K562 (cell line): ENCODE results near the gene FLT1. TPM values are rescaled to one million over a fixed set of nuclear protein-coding genes. Genes with fewer than 3 reads are reported as not detected.

Experiments used
- ATAC-seq: fragments of 200-7000 bp; cut with Tn5 transposase; 3 replicates; pipeline ENCODE4 v1.9.1; 2020; ENCODE audit warnings: moderate library complexity
- BruUV-seq: library from RNA; stranded (reverse); fragments of 400-500 nt; replicated peaks from 2 replicates; lab custom pipeline; 2021; lab: Mats Ljungman, UMichigan
- CTCF ChIA-PET: fragments of 300-600 bp; formaldehyde crosslinking; extraction: SDS; loops from one replicate; lab custom pipeline; 2021; ENCODE audit warnings: low intra/inter-chr PET ratio; lab: Yijun Ruan, JAX
- POLR2A ChIA-PET: fragments of 300-600, 350-650 bp; sonication (Branson Sonifier 250); formaldehyde crosslinking; extraction: SDS; loops from one replicate; lab custom pipeline; 2021; ENCODE audit warnings: antibody characterized with exemption, inconsistent platforms; lab: Yijun Ruan, JAX
- DNase-seq, 4 experiments: peaks; one replicate each; pipeline versions ENCODE4 v3.0.0 to v3.0.0-alpha.2; 2011 to 2018; ENCODE audit warnings: low spot score in 3 of 4, mixed read lengths in 3 of 4; ENCODE audit errors: extremely low read depth in 1 of 4
- FAIRE-seq: peaks from 2 replicates; lab custom pipeline; 2011; peaks lifted over from hg19 to GRCh38; lab: Jason Lieb, UNC
- H2AFZ ChIP-seq: 2 replicates; pipeline ENCODE4 v1.6.0; 2011; ENCODE audit warnings: low read depth, low read length, control low read depth, inconsistent platforms
- H3K27ac ChIP-seq: fragments of 200-600 bp; 3 replicates; pipeline ENCODE4 v1.8.0; 2011; ENCODE audit warnings: low read depth, mild to moderate bottlenecking, control low read depth, inconsistent platforms, low read length, moderate library complexity, mixed read lengths; ENCODE audit errors: extremely low read depth
- H3K27me3 ChIP-seq, 2 experiments: fragments of 300-600 bp in 1 of 2; 2 replicates in 1 of 2; 3 replicates in 1 of 2; pipeline versions ENCODE4 v1.6.0 to v1.8.0; 2011; ENCODE audit warnings: inconsistent platforms in 2 of 2, low read length in 2 of 2, mild to moderate bottlenecking in 1 of 2, mixed read lengths in 1 of 2, moderate library complexity in 1 of 2; ENCODE audit not compliant: control insufficient read depth in 2 of 2, insufficient read depth in 2 of 2
- H3K36me3 ChIP-seq: fragments of 300-600 bp; 3 replicates; pipeline ENCODE4 v1.8.0; 2011; ENCODE audit warnings: mild to moderate bottlenecking, low read length, inconsistent platforms; ENCODE audit not compliant: control insufficient read depth, insufficient read depth
- H3K4me1 ChIP-seq, 2 experiments: fragments of 200-600 bp in 1 of 2; replicated peaks in 1 of 2; 2 replicates in 1 of 2; 3 replicates in 1 of 2; pipeline versions ENCODE4 v1.5.1 to v1.8.0; 2011; ENCODE audit warnings: inconsistent platforms in 2 of 2, low read length in 2 of 2, mild to moderate bottlenecking in 1 of 2, mixed read lengths in 1 of 2, moderate library complexity in 1 of 2; ENCODE audit not compliant: control insufficient read depth in 2 of 2, insufficient read depth in 2 of 2
- H3K4me2 ChIP-seq: 2 replicates; pipeline ENCODE4 v1.6.1; 2011; ENCODE audit warnings: low read length, control low read depth, inconsistent platforms, mixed read lengths; ENCODE audit not compliant: insufficient read depth
- H3K4me3 ChIP-seq: fragments of 200-600 bp; sonication (generic), shearing (Covaris generic); 2 replicates; pipeline ENCODE4 v1.5.1; 2016; ENCODE audit warnings: control low read depth, inconsistent platforms
- H3K79me2 ChIP-seq: fragments of 200-600 bp; 3 replicates; pipeline ENCODE4 v1.8.0; 2011; ENCODE audit warnings: low read length, inconsistent platforms; ENCODE audit not compliant: control insufficient read depth, insufficient read depth
- H3K9ac ChIP-seq, 2 experiments: 2 replicates each; pipeline versions ENCODE4 v1.6.0 to v1.6.1; 2011; ENCODE audit warnings: low read depth in 2 of 2, low read length in 2 of 2, control low read depth in 1 of 2, inconsistent platforms in 1 of 2, mild to moderate bottlenecking in 1 of 2, mixed read lengths in 1 of 2; ENCODE audit not compliant: insufficient read depth in 1 of 2
- H3K9me1 ChIP-seq: one replicate; pipeline ENCODE4 v1.6.0; 2011; ENCODE audit warnings: inconsistent platforms, mild to moderate bottlenecking, low read length, moderate library complexity; ENCODE audit not compliant: control insufficient read depth, insufficient read depth
- H3K9me3 ChIP-seq: replicated peaks from 2 replicates; pipeline ENCODE4 v1.5.1; 2011; ENCODE audit warnings: low read depth, low read length, inconsistent platforms; ENCODE audit not compliant: control insufficient read depth, insufficient read depth
- H4K20me1 ChIP-seq: replicated peaks from 2 replicates; pipeline ENCODE4 v1.6.1; 2011; ENCODE audit warnings: low read length, inconsistent platforms, mixed read lengths; ENCODE audit not compliant: control insufficient read depth, insufficient read depth
- CSDE1 ChIP-seq, 2 experiments: fragments of 450-650 bp; IDR thresholded peaks; 2 replicates each; pipeline ENCODE4 v1.6.1; 2016; ENCODE audit warnings: mild to moderate bottlenecking in 1 of 2
- KLF6 ChIP-seq: fragments of 250-450 bp; sonication (Bioruptor Pico); IDR thresholded peaks from 2 replicates; pipeline ENCODE4 v1.4.0; 2020; ENCODE audit warnings: mild to moderate bottlenecking, moderate library complexity, borderline replicate concordance
- MLX ChIP-seq, 2 experiments: fragments of 450-650 bp in 1 of 2; sonication (generic) in 1 of 2; formaldehyde crosslinking; conservative IDR thresholded peaks; 2 replicates each; pipeline versions ENCODE4 v1.4.0 to v1.8.1; 2020 to 2022; ENCODE audit warnings: mild to moderate bottlenecking in 1 of 2, missing genetic modification reagents in 1 of 2
- NCOA6 ChIP-seq: fragments of 450-650 bp; IDR thresholded peaks from 2 replicates; pipeline ENCODE4 v1.6.1; 2017; ENCODE audit warnings: mild to moderate bottlenecking
- NFIC ChIP-seq: fragments of 450-650 bp; IDR thresholded peaks from 2 replicates; pipeline ENCODE4 v1.6.1; 2017; ENCODE audit warnings: mild to moderate bottlenecking, inconsistent platforms
- TAL1 ChIP-seq: fragments of 450-650 bp; IDR thresholded peaks from 2 replicates; pipeline ENCODE4 v1.6.1; 2016; ENCODE audit warnings: mild to moderate bottlenecking
- TCF7L2 ChIP-seq: fragments of 150-350 bp; IDR thresholded peaks from 2 replicates; pipeline ENCODE4 v1.6.1; 2016; ENCODE audit warnings: low read depth, mild to moderate bottlenecking, low read length, moderate library complexity
- ZNF143 ChIP-seq: sonication (generic); formaldehyde crosslinking; IDR thresholded peaks from 2 replicates; pipeline ENCODE4 v1.9.0; 2022; ENCODE audit warnings: mild to moderate bottlenecking, missing genetic modification reagents
- ZNF280B ChIP-seq: fragments of 250-450 bp; sonication (Bioruptor Pico); IDR thresholded peaks from 2 replicates; pipeline ENCODE4 v1.5.1; 2021; ENCODE audit warnings: mild to moderate bottlenecking
- ZNF586 ChIP-seq: fragments of 450-650 bp; formaldehyde crosslinking; conservative IDR thresholded peaks from 2 replicates; pipeline ENCODE4 v1.4.0; 2020; ENCODE audit warnings: mild to moderate bottlenecking, moderate library complexity
- ZNF764 ChIP-seq: fragments of 250-450 bp; sonication (Bioruptor Pico); IDR thresholded peaks from 2 replicates; pipeline ENCODE4 v1.4.0; 2020; ENCODE audit warnings: low read depth, mild to moderate bottlenecking, moderate library complexity
- WGBS: fragments of 100-300 bp; shearing (Covaris generic); methylation state at CpG from one replicate; pipeline ENCODE4 v1.1.6; 2016; ENCODE audit warnings: low coverage, mixed read lengths; ENCODE audit not compliant: insufficient coverage; ENCODE audit errors: missing lambda C conversion rate; 5-methylcytosine and 5-hydroxymethylcytosine counted together
- in situ Hi-C: fragments of 300-500 bp; cut with MboI; formaldehyde crosslinking; loops from 4 replicates; pipeline ENCODE4 v1.15.0; 2018; ENCODE audit warnings: inconsistent platforms, mixed read lengths
- intact Hi-C: fragments of 100-400 bp; cut with micrococcal nuclease; formaldehyde crosslinking; loops from 2 replicates; pipeline ENCODE4 v1.14.2; 2022
- polyA plus RNA-seq, 8 experiments: library from polyadenylated mRNA; depleted of rRNA in 4 of 8; stranded (reverse) in 5 of 8; unstranded in 3 of 8; fragments of >200 nt; fragmentation: Nextera tagmentation in 2 of 8; fragmentation: Illumina TruSeq in 1 of 8; extraction: Ambion mirVana in 2 of 8; extraction: Trizol in 1 of 8; gene quantifications; 2 replicates each; pipeline versions ENCODE4 v1.2.1 to v1.2.3, GENCODE V29; 2011 to 2014; ENCODE audit warnings: inconsistent platforms in 1 of 8, missing spikeins in 1 of 8
- total RNA-seq, 7 experiments: library from RNA; depleted of rRNA in 6 of 7; stranded (reverse); fragments of >200 nt in 6 of 7; fragmentation: Illumina TruSeq in 2 of 7; extraction: Trizol in 2 of 7; gene quantifications; 2 replicates each; pipeline versions ENCODE4 v1.2.1 to v1.2.3, GENCODE V29; 2011 to 2021; ENCODE audit warnings: low replicate concordance in 1 of 7
- TF ChIP-seq, protein P1 (sequence below): fragments of 450-650 bp; IDR thresholded peaks from 2 replicates; pipeline ENCODE4 v1.6.1; 2016
- TF ChIP-seq, protein P2 (sequence below): fragments of 250-450 bp; sonication (Bioruptor Pico); IDR thresholded peaks from 2 replicates; pipeline ENCODE4 v1.8.0; 2022; ENCODE audit warnings: inconsistent platforms, mild to moderate bottlenecking, moderate library complexity, borderline replicate concordance
- TF ChIP-seq, protein P3 (sequence below): sonication (generic); formaldehyde crosslinking; IDR thresholded peaks from 2 replicates; pipeline ENCODE4 v1.8.1; 2023; ENCODE audit warnings: mild to moderate bottlenecking, missing genetic modification reagents

Gene FLT1
- total and polyA plus RNA-seq, 9 of the 15 experiments (the other 6 are each of a cell fraction or from before 2014, with no cell fraction given) = 0.01 to 2.0 (median 0.22) TPM

DNA sequence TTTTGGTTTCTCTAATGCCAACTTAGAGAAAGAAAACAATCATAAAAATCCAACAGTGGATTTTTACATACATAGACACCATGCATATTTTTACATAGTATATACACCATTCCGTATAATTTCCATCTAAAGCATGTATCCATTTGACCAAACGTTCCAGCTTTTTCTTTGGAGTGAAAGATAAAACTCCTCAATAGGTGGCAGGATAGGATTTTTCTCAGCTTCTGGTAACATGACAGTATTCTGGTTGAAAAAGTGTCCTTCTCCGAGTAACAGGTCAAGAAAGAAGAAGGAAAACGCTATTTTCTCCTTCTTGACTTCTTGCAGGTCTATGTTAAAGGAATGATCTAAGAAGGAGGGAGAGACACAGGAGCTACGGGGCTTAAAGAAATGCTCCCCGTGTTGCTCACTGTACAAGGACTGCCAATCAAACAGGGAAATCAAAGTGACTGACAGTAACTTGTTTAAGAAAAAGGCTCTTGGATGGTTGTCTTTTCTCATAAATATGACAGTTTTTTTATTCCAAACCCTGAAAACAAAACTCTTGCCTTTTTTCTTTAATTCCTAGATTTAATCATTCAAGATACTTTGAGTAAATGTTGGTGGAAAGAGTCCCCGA lies 11.5 kb downstream of the FLT1 start (continued):
- TF ChIP-seq, protein P1, sequence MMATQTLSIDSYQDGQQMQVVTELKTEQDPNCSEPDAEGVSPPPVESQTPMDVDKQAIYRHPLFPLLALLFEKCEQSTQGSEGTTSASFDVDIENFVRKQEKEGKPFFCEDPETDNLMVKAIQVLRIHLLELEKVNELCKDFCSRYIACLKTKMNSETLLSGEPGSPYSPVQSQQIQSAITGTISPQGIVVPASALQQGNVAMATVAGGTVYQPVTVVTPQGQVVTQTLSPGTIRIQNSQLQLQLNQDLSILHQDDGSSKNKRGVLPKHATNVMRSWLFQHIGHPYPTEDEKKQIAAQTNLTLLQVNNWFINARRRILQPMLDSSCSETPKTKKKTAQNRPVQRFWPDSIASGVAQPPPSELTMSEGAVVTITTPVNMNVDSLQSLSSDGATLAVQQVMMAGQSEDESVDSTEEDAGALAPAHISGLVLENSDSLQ = peak; percentile 79
- TF ChIP-seq, protein P2, sequence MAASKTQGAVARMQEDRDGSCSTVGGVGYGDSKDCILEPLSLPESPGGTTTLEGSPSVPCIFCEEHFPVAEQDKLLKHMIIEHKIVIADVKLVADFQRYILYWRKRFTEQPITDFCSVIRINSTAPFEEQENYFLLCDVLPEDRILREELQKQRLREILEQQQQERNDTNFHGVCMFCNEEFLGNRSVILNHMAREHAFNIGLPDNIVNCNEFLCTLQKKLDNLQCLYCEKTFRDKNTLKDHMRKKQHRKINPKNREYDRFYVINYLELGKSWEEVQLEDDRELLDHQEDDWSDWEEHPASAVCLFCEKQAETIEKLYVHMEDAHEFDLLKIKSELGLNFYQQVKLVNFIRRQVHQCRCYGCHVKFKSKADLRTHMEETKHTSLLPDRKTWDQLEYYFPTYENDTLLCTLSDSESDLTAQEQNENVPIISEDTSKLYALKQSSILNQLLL (CRISPR knock-in tag) = no peak
- TF ChIP-seq, all 486 proteins: peak for 3

DNA sequence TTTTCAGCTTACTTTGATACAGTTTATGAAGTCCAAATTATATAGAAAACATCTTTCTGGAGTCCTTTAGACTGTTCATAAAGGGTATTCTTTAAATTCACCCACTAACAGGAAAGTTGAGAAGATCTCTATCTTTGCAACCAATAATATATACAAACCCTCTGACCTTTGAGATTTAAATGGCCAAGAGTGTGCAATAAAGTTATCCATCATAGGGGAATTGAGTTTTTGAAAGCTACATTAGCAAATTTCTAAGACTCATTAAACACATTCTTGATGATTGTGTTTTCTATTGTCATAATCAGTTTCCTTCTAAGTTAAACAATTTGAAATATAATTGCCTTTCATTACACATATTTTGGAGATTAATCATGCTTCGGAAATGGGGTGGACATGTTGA lies 15.9 kb downstream of the FLT1 start:
- H3K27me3 ChIP-seq = no peaks in the 10 kb centered on the region
- no peak overlapping the region for H3K4me2 ChIP-seq
- 50% methylated on average over 1 of the region's 1 CpG for WGBS
- H3K9ac ChIP-seq = no peak overlapping the region
- FAIRE-seq (no peak), ATAC-seq (no peak), DNase-seq (no peak)
- ChIA-PET CTCF (no interaction called here), POLR2A (no interaction called here)
- H3K9me1 ChIP-seq = no peaks in the 10 kb centered on the region
- in situ Hi-C loops (no loop called here), intact Hi-C loops (no loop called here)
- H3K27ac ChIP-seq = no peak overlapping the region
- no peaks in the 10 kb centered on the region for H3K9me3 ChIP-seq
- no peak overlapping the region for H2AFZ ChIP-seq
- no peaks in the 10 kb centered on the region for H3K36me3 ChIP-seq
- H4K20me1 ChIP-seq = no peaks in the 10 kb centered on the region
- H3K79me2 ChIP-seq = no peaks in the 10 kb centered on the region
- BruUV-seq = no TSS peak
- peaks cover 0 to 20% of the 10 kb centered on the region in 2 experiments; a peak in 3 of 5 replicates for H3K4me1 ChIP-seq
- H3K4me3 ChIP-seq = no peak overlapping the region
- no peak for TF ChIP-seq MLX (CRISPR knock-in tag; conservative IDR thresholded peaks at IDR 0.05)
- no peak for TF ChIP-seq ZNF280B (CRISPR knock-in tag)
- no peak for TF ChIP-seq KLF6 (CRISPR knock-in tag)
- TF ChIP-seq ZNF143 (CRISPR knock-in tag) = no peak
- TF ChIP-seq, protein P3, sequence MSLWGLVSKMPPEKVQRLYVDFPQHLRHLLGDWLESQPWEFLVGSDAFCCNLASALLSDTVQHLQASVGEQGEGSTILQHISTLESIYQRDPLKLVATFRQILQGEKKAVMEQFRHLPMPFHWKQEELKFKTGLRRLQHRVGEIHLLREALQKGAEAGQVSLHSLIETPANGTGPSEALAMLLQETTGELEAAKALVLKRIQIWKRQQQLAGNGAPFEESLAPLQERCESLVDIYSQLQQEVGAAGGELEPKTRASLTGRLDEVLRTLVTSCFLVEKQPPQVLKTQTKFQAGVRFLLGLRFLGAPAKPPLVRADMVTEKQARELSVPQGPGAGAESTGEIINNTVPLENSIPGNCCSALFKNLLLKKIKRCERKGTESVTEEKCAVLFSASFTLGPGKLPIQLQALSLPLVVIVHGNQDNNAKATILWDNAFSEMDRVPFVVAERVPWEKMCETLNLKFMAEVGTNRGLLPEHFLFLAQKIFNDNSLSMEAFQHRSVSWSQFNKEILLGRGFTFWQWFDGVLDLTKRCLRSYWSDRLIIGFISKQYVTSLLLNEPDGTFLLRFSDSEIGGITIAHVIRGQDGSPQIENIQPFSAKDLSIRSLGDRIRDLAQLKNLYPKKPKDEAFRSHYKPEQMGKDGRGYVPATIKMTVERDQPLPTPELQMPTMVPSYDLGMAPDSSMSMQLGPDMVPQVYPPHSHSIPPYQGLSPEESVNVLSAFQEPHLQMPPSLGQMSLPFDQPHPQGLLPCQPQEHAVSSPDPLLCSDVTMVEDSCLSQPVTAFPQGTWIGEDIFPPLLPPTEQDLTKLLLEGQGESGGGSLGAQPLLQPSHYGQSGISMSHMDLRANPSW (CRISPR knock-in tag) = no peak
- no peak for TF ChIP-seq ZNF586
- no peak for TF ChIP-seq TCF7L2
- no peak for TF ChIP-seq NCOA6
- TF ChIP-seq NFIC = no peak
- no peak for TF ChIP-seq TAL1
- no peak for TF ChIP-seq CSDE1 (IDR thresholded peaks at IDR 0.05)
- TF ChIP-seq ZNF764 = no peak
